GM18499 (cell line): Measurements from ENCODE around the gene EFCAB11.
"Not testable (repeated sequence)": the region's sequence is repeated elsewhere in the genome, so short reads cannot be mapped to it uniquely, and the experiment has no call there.

ENCODE experiments used
- ATAC-seq: cut with Tn5 transposase; IDR thresholded peaks from one replicate; pipeline ENCODE4 v1.9.1; 2021; ENCODE audit warnings: moderate number of reproducible peaks; ENCODE audit not compliant: insufficient read depth, unreplicated experiment

Gene EFCAB11

DNA sequence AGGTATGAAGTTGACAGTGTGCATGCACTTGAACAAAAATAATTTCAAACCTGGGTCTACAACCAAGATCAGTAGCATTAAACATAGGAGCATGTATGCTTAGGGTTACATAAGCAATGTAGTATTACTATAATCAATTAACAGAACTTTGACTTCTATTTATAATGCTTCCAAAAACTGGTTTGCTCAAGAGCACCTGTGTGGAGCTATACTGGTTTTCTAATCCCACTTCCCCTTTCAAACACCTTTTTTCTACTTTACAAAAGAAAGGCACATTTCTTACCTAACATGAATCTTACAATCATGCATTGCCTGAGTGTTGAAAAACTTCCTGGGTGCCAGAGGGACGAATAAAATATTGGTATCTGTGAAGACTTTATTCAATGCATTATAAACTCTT lies 72.7 kb downstream of the EFCAB11 start:
- ATAC-seq, result no peak

DNA sequence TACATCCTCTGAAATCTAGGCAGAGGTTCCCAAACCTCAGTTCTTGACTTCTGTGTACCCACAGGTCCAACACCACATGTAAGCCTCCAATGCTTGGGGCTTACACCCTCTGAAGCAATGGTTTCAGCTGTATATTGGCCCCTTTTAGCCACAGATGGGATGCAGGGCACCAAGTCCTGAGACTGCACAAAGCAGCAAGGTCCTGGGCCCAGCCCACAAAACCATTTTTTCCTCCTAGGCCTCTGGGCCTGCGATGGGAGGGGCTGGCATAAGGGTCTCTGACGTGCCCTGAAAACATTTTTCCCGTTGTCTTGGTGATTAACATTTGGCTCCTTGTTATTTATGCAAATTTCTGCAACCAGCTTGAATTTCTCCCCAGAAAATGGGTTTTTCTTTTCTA lies 80.4 kb downstream of the EFCAB11 start:
- not testable (repeated sequence) for ATAC-seq

DNA sequence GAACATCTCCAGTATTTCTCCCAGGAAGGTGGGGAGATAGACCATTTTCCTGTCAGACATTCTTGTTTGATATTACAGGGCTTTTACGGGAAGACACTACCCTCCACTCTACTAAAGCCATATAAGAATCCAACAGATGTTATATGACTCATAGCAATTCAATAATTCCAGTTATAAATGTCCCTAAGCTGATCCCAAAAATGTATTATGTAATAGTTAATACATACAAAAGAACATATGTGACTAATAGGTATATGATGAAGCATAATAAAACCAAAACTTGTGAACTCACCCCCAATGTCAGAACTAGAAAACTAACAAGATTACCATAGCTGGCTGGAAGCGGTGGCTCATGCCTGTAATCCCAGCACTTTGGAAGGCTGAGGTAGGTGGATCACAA lies 84.2 kb downstream of the EFCAB11 start:
- no peak for ATAC-seq

DNA sequence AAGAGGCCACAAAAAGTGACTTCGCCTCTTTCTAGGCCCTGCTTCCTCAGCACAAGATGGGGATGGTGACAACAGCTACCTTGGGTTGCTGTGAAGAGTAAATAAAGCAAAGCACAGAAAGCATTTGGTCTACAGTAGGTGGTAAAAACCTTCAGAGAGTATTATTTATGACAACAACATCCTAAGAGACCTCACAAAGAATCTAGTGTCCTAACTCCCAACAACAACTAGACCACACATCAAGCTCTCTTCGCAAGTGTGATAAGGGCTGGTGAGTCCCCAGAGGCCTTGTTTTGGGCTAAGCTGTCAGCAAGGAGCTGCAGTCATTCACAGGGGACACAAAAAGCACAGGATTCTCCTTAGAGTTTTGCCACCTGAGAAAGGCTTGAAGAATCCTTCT lies 84.9 kb downstream of the EFCAB11 start:
- no peak for ATAC-seq

DNA sequence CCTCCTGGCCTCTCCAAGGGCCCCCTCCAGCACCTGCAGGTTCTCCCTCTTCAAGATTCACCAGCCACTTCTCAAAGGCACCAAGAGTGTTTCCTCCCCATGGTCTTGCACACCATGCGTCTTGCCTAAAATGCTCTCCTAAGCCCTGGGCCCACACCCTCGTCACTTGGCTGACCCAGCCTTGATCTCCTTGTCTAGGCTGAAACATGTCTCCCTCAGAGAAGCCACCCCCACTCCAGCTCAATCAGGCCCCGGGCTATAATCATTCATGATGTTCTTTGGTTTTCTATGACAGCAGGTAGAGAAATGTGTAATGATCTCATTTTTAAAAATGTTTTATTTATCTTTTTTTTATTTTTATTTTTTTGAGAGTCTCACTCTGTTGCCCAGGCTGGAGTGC lies 88.1 kb downstream of the EFCAB11 start:
- ATAC-seq, result no peak

DNA sequence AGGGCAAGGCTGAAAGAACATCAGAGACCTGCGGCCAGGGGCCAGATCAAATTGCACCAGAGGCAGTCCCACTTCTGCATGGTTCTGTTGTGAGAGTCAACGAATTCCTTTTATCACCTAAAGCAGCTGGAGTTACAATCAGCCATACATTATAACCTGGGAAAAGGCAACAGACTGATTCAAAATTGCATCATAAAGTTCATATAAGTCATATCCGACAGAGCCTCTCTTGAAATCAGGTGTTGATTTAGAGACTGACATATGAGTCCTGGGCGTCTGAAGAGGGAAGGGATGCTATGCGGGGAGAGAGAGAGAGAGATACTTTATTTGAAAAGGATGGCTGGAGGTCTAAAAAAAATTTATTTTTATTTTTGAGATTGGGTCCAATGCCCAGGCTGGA lies 89.4 kb downstream of the EFCAB11 start:
- no peak for ATAC-seq

DNA sequence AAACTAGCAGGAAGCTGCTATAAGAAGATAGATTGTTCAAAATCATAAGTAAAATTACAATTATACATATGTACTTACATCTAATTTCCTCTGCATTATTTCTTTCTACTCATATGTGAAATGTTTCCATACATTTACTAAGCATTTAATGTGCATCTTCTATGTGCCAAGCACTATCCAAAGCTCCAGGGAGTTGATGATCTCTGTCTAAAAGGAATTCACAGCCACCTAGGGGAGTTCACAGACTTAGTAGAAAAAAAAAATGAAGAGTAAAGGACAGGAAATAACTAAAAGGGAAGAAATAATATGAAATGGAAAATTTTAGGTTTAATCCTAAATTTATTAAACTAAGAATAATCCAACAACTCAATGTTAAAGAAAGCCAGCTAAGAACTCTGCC lies 91.7 kb downstream of the EFCAB11 start:
- ATAC-seq, result no peak

DNA sequence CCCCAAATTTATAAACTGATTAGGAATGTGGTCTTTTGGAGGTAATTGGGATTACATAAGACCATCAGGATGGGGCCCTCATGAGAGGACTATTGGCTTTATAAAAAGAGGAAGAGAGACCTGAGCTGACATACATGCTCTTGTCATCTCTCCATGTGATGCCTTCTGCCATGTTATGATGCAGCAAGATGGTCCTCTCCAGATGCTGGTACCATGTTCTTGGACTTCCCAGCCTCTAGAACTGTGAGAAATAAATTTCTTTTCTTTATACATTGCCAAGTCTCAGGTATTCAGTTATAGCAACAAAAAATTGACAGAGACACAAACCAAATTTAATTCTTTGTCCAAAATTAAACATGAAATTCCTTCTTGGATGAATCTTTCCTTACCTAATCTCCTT lies 92.9 kb downstream of the EFCAB11 start:
- ATAC-seq, result no peak

DNA sequence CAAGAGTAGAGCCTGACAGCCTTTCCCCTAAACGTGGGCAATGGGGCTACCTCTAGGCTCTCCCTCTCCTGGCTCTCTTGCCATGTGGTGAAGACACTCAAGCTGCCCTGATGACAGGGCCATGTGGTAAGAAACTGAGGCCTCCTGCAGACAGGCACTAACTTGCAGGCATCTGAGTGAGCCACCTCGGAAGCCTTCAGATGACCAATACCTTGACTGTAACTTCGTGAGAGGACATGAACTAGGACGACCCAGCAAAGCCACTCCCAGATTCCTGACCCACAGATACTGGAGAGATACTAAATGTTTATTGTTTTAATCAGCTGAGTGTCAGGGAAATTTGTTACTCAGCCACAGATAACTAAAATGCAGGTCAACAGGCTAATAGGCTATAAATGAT lies 96.4 kb downstream of the EFCAB11 start:
- ATAC-seq, result no peak

DNA sequence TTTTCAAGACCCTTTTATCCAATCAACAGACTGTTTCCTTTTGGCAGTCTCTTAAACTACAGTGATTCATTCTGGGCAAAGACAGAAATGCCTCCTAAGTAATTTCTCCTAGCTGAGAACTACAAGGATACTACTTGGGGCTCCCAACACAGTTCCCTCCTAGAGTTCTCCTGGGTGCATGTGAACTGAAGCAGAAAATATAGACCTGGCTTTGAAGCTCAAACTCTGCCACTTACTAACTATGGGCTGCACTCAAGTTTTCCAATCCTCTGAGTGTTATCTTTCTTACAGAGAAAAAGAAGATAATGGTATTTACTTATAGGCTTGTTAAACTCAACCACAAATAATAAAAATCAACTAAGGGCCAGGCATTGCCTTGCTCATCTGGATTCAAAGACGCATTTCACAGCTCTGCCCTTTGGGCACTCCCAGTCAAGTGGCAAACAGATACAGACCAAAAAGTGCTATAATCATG lies 97.6 kb downstream of the EFCAB11 start:
- no peak for ATAC-seq

DNA sequence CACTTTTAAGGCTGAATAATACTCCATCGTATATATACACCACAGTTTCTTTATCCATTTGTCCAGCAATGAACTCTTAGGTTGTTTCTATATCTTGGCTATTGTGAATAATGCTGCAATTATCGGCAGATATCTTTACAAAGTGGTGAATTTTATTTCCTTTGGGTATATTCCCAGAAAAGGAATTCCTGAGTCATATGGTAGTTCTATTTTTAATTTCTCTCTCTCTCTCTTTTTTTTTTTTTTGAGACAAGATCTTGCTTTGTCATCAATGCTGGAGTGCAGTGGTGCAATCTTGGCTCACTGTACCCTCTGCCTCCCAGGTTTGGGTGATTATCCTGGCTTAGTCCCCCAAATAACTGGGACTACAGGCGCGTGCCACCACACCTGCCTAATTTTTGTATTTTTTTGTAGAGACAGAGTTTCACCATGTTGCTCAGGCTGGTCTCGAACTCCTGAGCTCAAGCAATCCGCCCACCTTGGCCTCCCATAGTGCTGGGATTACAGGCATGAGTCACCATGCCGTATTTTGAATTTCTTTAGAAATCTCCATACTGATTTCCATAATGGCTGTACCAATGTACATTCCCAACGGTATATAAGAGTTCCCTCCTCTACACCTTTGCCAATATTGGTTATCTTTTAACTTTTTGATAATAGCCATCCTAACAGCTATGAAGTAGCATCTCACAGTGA lies 98.4 kb downstream of the EFCAB11 start:
- ATAC-seq, result no peak

DNA sequence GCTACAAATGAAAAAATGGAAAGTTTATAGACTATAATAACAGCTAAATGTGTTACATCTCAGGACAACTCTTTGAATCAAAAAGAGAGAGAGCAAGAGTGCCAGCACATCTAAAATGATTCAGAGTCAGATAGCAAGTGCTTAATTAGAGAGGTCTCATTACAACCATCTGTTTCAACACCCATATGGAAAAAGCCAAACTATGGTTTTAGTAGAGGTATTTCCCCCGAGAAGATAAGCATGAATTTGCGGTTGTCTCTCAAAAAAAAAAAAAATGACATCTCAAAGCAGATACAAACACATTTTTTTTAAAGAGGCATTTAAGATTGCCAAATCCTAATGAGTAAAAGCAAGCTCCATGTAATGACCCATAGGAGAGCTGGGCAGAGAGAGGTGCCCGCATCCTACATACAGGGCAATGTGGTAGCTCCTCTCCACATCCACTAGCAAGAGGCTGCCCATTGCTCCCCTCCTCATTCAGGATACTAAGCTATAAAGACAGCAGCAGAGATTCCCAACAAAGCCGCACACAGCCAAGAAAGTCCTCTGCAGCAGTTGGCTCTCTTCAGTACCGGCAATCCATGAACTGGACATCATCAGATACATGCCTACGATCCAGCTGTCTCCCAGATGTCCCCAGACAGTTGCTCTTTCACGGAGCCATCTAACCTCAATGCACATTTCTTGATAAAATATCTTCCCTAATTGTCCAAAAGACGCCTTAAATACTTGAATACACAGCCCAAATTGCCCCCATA lies 100.4 kb downstream of the EFCAB11 start:
- ATAC-seq, result no peak

DNA sequence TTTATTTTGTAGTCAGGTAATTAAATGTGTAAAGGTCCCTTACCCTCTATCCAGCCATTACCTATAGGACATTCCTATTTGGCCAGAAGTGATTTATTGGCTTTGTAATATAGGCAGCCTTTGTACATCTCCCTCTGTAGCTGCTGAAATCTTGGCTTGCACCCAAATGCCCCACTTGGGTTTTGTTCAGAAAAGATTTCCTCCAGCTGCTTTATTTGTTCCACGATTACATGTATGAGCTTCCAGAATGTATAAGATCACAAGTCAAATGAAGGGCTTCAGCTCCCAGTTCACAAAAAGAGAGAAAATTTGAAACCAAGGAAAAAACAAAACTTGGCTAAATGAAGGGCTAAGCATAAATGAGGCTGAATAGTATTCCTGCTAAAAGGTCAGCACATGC lies 103.4 kb downstream of the EFCAB11 start:
- no peak for ATAC-seq

DNA sequence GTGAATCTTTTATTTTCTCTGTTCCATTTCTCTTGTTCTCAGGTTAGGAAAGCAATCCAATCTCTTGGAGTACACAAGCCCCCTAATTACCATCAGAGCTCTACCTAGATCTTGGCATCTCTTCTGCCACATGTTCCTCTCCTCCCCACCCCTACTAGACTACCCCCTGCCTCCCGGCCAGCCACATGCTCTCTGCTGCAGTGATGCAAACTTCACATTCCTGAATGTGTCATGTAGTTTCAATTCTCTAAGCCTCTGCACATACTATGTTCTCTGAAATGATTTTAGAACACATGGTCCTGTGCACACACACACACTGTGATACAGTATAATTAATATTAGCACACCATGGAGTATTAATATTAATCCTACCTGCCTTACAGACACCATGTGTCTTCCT lies 104.6 kb downstream of the EFCAB11 start:
- ATAC-seq, result no peak

DNA sequence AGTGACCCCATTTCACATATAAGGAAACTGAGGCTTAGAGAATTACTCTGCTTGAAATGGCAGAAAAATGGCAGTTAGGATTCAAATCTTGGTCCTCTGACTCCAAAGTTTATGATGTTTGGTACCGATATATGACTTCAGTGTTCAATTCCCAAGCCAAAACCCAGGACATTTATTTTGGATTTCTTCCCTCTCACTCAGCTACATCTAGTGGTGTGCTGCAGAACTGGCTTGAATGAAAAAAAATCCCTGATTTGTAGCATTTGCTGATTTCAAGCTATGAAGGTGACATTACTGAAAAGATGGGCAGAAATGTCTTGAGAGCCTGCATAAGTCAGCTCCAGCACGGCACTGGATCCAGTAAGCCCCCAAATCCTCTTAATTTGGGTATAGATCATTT lies 106.4 kb downstream of the EFCAB11 start:
- no peak for ATAC-seq

DNA sequence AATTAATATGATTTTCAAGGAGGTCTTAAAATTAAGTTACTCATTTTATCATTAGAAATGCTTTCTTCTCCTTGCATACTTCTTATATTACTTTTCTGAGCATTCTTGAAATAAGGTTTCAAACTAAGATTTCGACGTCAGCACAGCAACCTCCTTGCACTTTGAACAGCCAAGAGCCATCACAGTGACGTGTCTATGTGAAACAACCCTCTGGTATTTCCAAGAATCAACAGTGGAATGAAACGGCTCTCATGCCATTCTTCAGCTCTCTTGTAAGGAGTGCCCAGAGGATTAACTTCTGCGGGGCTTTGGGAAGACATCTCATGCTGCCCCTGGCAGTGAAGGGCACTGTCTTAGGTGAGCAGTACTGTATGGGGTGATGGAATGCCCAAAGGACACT lies 109.2 kb downstream of the EFCAB11 start:
- no peak for ATAC-seq

DNA sequence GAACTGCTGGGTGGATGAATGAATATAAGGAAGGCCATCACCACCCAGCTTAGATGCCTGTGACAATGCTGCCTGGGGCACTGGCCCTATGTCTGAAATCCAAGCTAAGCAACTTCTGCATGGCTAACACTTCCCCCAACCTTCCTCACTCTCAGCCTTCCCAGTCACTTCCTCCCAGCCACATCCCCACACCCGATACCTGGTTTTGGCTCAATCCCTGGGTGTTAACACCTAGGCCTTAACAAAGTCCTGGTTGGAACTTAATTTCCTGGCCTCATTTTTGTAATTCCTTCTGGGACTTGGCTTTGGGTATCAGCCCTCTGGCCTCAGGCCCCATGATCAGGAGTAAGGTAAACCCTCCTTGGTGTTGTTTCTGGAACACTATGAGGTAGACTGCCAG lies 110.0 kb downstream of the EFCAB11 start:
- ATAC-seq, result no peak

DNA sequence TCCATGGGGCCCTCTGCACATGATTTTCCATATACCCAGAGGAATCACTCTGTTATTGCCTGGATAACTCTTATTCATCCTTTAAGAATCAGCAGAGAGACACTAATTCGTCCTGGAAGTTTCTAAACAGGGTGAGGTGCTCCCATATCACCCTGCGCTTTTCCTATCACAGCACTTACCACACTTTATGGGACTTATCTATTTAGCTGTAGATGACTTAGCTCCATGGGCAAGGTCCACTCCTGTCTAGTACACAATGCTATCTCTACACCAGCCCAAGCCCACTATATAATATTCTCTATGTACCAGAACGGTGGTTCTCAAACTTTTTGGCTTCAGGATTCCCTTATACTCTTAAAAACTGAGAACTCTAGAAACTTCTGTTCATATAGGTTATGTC lies 111.7 kb downstream of the EFCAB11 start:
- no peak for ATAC-seq

DNA sequence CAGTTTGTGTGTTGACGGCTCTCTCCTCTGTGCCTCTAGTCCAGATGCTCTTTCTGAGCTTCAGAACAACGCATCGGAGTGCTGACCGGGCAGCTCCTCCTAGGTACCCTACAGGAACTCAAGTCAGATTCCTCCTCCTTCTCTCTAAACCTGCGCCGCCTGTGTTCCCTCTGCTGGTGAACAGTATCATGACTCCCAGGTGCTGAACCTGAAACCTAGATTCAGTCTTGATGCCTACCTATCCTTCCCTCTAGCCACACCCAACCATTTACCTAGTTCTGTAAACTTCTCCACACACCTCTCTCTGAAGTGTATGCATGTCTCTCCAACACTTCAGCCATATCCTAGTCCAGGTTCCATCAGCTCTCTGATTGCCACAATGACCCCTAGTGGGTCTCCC lies 112.7 kb downstream of the EFCAB11 start:
- no peak for ATAC-seq

DNA sequence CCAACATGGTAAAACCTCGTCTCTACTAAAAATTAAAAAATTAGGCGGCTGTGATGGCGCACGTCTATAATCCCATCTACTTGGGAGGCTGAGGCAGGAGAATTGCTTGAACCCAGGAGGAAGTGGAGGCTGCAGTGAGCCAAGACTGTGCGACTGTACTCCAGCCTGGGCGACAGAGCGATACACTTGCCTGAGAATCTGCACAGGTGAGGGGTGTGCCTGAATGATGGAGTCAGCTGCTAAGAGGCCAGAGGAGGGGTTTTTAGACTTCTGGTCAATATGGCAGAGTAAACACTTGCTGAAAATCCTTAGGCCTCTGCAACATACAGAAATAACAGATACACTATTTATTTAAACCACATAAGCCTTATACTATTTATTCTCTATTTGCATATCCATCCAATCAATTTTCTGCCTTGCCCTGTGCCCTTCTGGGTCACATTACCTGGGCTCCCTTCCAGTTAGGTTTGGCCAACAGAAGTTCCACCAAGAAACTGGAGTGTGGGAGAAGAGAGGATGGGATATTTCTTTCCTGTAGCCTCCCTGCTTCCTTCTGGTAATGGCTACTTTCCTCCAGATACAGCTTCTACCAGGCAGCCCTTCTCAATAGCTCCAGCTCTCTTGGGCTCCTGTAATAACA lies 117.6 kb downstream of the EFCAB11 start:
- no peak for ATAC-seq

DNA sequence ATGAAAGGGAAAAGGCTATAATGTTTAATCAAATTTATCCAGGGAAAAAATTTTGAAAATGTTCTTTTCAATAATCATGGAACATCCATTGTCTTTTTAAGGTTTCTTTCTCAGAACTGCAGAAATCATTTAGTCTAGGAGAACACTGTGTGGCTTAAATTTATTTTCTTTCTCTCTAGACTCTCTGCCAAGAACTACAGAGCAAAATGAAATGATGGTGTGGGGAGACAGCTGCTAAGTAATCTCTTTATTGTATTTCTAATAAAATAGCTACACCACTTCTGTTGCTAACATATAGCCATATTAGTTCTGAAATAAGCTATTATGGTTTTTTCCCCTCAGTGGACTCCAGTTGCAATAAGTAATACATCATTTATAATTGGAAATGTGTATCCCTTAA lies 120.9 kb downstream of the EFCAB11 start:
- no peak for ATAC-seq
